Measurements from ENCODE around the gene SLX4IP.

The SLX4IP gene

GRCh38 chr20:10654630-10655029 lies 219.5 kb downstream of the SLX4IP start:
- no peak for DNase-seq

GRCh38 chr20:10655720-10656669 lies 220.9 kb downstream of the SLX4IP start:
- no peak for DNase-seq

- DNase-seq, result no peak
Measured at GRCh38 chr20:10657453-10657852, 222.3 kb downstream of the SLX4IP start.

GRCh38 chr20:10658051-10658823 lies 223.1 kb downstream of the SLX4IP start:
- no peak for DNase-seq

GRCh38 chr20:10658876-10659632 lies 223.9 kb downstream of the SLX4IP start:
- DNase-seq, result no peak

GRCh38 chr20:10659651-10660601 lies 224.8 kb downstream of the SLX4IP start:
- no peak for DNase-seq

GRCh38 chr20:10660661-10661060 lies 225.6 kb downstream of the SLX4IP start:
- DNase-seq, result no peak

- no peak for DNase-seq
Measured at GRCh38 chr20:10661261-10661660, 226.2 kb downstream of the SLX4IP start.

GRCh38 chr20:10662151-10662550 lies 227.0 kb downstream of the SLX4IP start:
- no peak for DNase-seq

GRCh38 chr20:10662661-10663458 lies 227.8 kb downstream of the SLX4IP start:
- DNase-seq, result no peak

- DNase-seq, result no peak
Measured at GRCh38 chr20:10663756-10664155, 228.7 kb downstream of the SLX4IP start.

- no peak for DNase-seq
Measured at GRCh38 chr20:10665027-10665561, 230.0 kb downstream of the SLX4IP start.

GRCh38 chr20:10665791-10666190 lies 230.7 kb downstream of the SLX4IP start:
- DNase-seq, result no peak

- no peak for DNase-seq
Measured at GRCh38 chr20:10666221-10667076, 231.3 kb downstream of the SLX4IP start.

GRCh38 chr20:10667077-10667401 lies 231.9 kb downstream of the SLX4IP start:
- DNase-seq, result no peak

GRCh38 chr20:10667560-10668167 lies 232.6 kb downstream of the SLX4IP start:
- no peak for DNase-seq

GRCh38 chr20:10668677-10669368 lies 233.7 kb downstream of the SLX4IP start:
- no peak for DNase-seq

- DNase-seq, result no peak
Measured at GRCh38 chr20:10669843-10670446, 234.8 kb downstream of the SLX4IP start.

All from activated CD4-positive, CD25-positive, alpha-beta regulatory T cell (primary cell).